MCF 10A (cell line): ENCODE data around the gene AMZ1. TPM values are rescaled to one million over a fixed set of nuclear protein-coding genes. Genes with fewer than 3 reads are reported as not detected.
A peak's percentile ranks its signal among the peaks of the same experiment; 100 is the strongest.

Source experiments
- BruUV-seq: library from RNA; stranded (reverse); fragments of 400-500 nt; replicated peaks from 2 replicates; lab custom pipeline; 2021; lab: Mats Ljungman, UMichigan
- CTCF ChIA-PET: fragments of 300-600 bp; sonication (Branson Sonifier 250); formaldehyde crosslinking; extraction: SDS; loops from one replicate; lab custom pipeline; 2021; ENCODE audit warnings: antibody characterized with exemption, inconsistent platforms; lab: Yijun Ruan, JAX
- POLR2A ChIA-PET: fragments of 300-600, 350-650 bp; sonication (Branson Sonifier 250); formaldehyde crosslinking; extraction: SDS; loops from one replicate; lab custom pipeline; 2020; ENCODE audit warnings: antibody characterized with exemption, inconsistent platforms; lab: Yijun Ruan, JAX
- DNase-seq: peaks from one replicate; pipeline ENCODE4 v3.0.0-alpha.2; 2018; ENCODE audit not compliant: unreplicated experiment
- H3K27ac Mint-ChIP-seq: one replicate; pipeline ENCODE4 v1.8.0; 2022; ENCODE audit warnings: mild to moderate bottlenecking, low read depth, mixed read lengths; ENCODE audit not compliant: unreplicated experiment
- H3K27me3 Mint-ChIP-seq: one replicate; pipeline ENCODE4 v1.8.0; 2022; ENCODE audit warnings: mixed read lengths; ENCODE audit not compliant: insufficient read depth, unreplicated experiment
- H3K36me3 Mint-ChIP-seq: one replicate; pipeline ENCODE4 v1.8.0; 2022; ENCODE audit warnings: mild to moderate bottlenecking, moderate library complexity, mixed read lengths; ENCODE audit not compliant: insufficient read depth, unreplicated experiment
- H3K4me1 Mint-ChIP-seq: one replicate; pipeline ENCODE4 v1.8.0; 2022; ENCODE audit warnings: mixed read lengths; ENCODE audit not compliant: insufficient read depth, unreplicated experiment
- H3K4me3 Mint-ChIP-seq: one replicate; pipeline ENCODE4 v1.8.0; 2022; ENCODE audit warnings: mild to moderate bottlenecking, moderate library complexity, mixed read lengths; ENCODE audit not compliant: unreplicated experiment
- H3K9me3 Mint-ChIP-seq: one replicate; pipeline ENCODE4 v1.8.0; 2022; ENCODE audit warnings: mixed read lengths; ENCODE audit not compliant: unreplicated experiment
- CTCF ChIP-seq: fragments of 200-600 bp; IDR thresholded peaks from one replicate; pipeline ENCODE4 v1.8.0; 2022; ENCODE audit warnings: antibody characterized with exemption, mild to moderate bottlenecking; ENCODE audit not compliant: unreplicated experiment
- intact Hi-C: fragments of 100-400 bp; cut with micrococcal nuclease; formaldehyde crosslinking; loops from 2 replicates; pipeline ENCODE4 v1.14.1; 2022
- total RNA-seq: library from RNA; stranded (reverse); gene quantifications from 2 replicates; pipeline ENCODE4 v1.2.3, GENCODE V29; 2022

The AMZ1 gene
- total RNA-seq, 1 experiment from 2014 or later, result not detected

GRCh38 chr7:2701832-2702593 is 14.0 kb downstream of the AMZ1 start:
- Mint-ChIP-seq H3K36me3 (no peaks in the 10 kb centered on the region), H3K27ac (no peak overlapping the region), H3K9me3 (no peaks in the 10 kb centered on the region), H3K27me3 (peaks cover 32% of the 10 kb centered on the region), H3K4me1 (peaks cover 8% of the 10 kb centered on the region), H3K4me3 (no peak overlapping the region)
- intact Hi-C loops, result no loop called here
- DNase-seq, result peak; percentile 48
- no TSS peak for BruUV-seq
- no peak for TF ChIP-seq CTCF
- POLR2A ChIA-PET, result no interaction called here
- CTCF ChIA-PET, result interaction anchor here (0.6 to 0.9 kb wide), 3 partner anchors 11 to 632 kb away, joined by 3 to 5 read pairs (median 4); no protein-coding TSS in a partner anchor

- DNase-seq, result no peak
- no peak overlapping the region for H3K27ac Mint-ChIP-seq
- intact Hi-C loops, result no loop called here
- peaks cover 32% of the 10 kb centered on the region for H3K27me3 Mint-ChIP-seq
- peaks cover 8% of the 10 kb centered on the region for H3K4me1 Mint-ChIP-seq
- BruUV-seq, result no TSS peak
- TF ChIP-seq CTCF, result no peak
- CTCF ChIA-PET, result interaction anchor here (0.6 to 0.9 kb wide), 2 partner anchors 252 to 632 kb away, joined by 4 to 5 read pairs; no protein-coding TSS in a partner anchor
- H3K36me3 Mint-ChIP-seq, result no peaks in the 10 kb centered on the region
- no peak overlapping the region for H3K4me3 Mint-ChIP-seq
- POLR2A ChIA-PET, result no interaction called here
- H3K9me3 Mint-ChIP-seq, result no peaks in the 10 kb centered on the region
These were observed 14.6 kb downstream of the AMZ1 start for GRCh38 chr7:2702594-2702957.

- no peak for DNase-seq
- no peak for TF ChIP-seq CTCF
- POLR2A ChIA-PET, result no interaction called here
- intact Hi-C loops, result no loop called here
- peaks cover 5% of the 10 kb centered on the region for H3K27me3 Mint-ChIP-seq
- H3K9me3 Mint-ChIP-seq, result no peaks in the 10 kb centered on the region
- H3K27ac Mint-ChIP-seq, result no peak overlapping the region
- BruUV-seq, result no TSS peak
- no peaks in the 10 kb centered on the region for H3K36me3 Mint-ChIP-seq
- CTCF ChIA-PET, result no interaction called here
- H3K4me1 Mint-ChIP-seq, result peaks cover 8% of the 10 kb centered on the region
- H3K4me3 Mint-ChIP-seq, result no peak overlapping the region
These were observed 17.5 kb downstream of the AMZ1 start for GRCh38 chr7:2705371-2706096.

DNA sequence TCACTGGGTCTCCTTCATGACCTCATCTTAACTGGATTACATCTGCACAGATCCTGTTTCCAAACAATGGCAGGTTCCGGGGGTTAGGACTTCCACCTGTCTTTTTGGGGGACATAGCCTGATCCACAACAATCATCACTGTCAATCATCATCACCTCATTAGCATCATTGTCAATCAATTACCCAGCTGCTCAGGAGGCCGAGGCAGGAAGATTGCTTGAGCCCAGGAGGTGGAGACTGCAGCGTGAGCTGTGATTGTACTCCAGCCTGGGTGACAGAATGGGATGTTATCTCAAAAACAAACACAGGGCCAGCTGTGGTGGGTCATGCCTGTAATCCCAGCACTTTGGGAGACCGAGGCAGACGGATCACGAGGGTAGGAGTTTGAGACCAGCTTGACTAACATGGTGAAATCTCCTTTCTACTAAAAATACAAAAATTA is 18.7 kb downstream of the AMZ1 start:
- no peaks in the 10 kb centered on the region for H3K9me3 Mint-ChIP-seq
- H3K36me3 Mint-ChIP-seq, result no peaks in the 10 kb centered on the region
- DNase-seq, result no peak
- H3K4me1 Mint-ChIP-seq, result peaks cover 8% of the 10 kb centered on the region
- intact Hi-C loops, result no loop called here
- CTCF ChIA-PET, result no interaction called here
- POLR2A ChIA-PET, result no interaction called here
- no peak overlapping the region for H3K27ac Mint-ChIP-seq
- no peak overlapping the region for H3K4me3 Mint-ChIP-seq
- no peak for TF ChIP-seq CTCF
- BruUV-seq, result no TSS peak
- H3K27me3 Mint-ChIP-seq, result no peaks in the 10 kb centered on the region
